IMR-90 (cell line): ENCODE measurements around the gene CMIP. TPM values are rescaled to one million over a fixed set of nuclear protein-coding genes. Genes with fewer than 3 reads are reported as not detected.

Source experiments
- ATAC-seq: fragments of 200-7000 bp; cut with Tn5 transposase; 2 replicates; pipeline ENCODE4 v1.9.1; 2020; ENCODE audit warnings: low read depth, mild to moderate bottlenecking, moderate library complexity
- BruUV-seq: library from RNA; stranded (reverse); fragments of 400-500 nt; replicated peaks from 2 replicates; lab custom pipeline; 2021; lab: Mats Ljungman, UMichigan
- CTCF ChIA-PET: fragments of 300-600 bp; formaldehyde crosslinking; extraction: SDS; loops from one replicate; lab custom pipeline; 2021; ENCODE audit warnings: antibody characterized with exemption; lab: Yijun Ruan, JAX
- POLR2A ChIA-PET: fragments of 300-600 bp; sonication (Branson Sonifier 250); formaldehyde crosslinking; loops from one replicate; lab custom pipeline; 2022; ENCODE audit warnings: antibody characterized with exemption; ENCODE audit not compliant: unreplicated experiment; lab: Charles Lee
- DNase-seq: peaks from one replicate; pipeline ENCODE4 v3.0.0; 2013
- H2AFZ ChIP-seq: replicated peaks from 2 replicates; pipeline ENCODE3; 2013; ENCODE audit warnings: low read length, mild to moderate bottlenecking; ENCODE audit not compliant: poor library complexity
- H2AK5ac ChIP-seq: 2 replicates; pipeline ENCODE4 v1.6.1; 2013; ENCODE audit warnings: low read depth, low read length, inconsistent platforms
- H2AK9ac ChIP-seq: replicated peaks from 2 replicates; pipeline ENCODE3; 2013; ENCODE audit warnings: mild to moderate bottlenecking, low read depth, low read length, moderate library complexity; ENCODE audit not compliant: poor library complexity
- H2BK120ac ChIP-seq: 2 replicates; pipeline ENCODE4 v1.6.1; 2013; ENCODE audit warnings: low read depth, low read length, inconsistent platforms
- H2BK15ac ChIP-seq: 3 replicates; pipeline ENCODE4 v1.6.1; 2013; ENCODE audit warnings: low read depth, low read length, inconsistent platforms
- H2BK20ac ChIP-seq: 2 replicates; pipeline ENCODE4 v1.6.1; 2013; ENCODE audit warnings: low read depth, mild to moderate bottlenecking, inconsistent platforms, low read length, moderate library complexity
- H2BK5ac ChIP-seq: 2 replicates; pipeline ENCODE4 v1.6.1; 2013; ENCODE audit warnings: mild to moderate bottlenecking, low read depth, low read length, inconsistent platforms; ENCODE audit not compliant: poor library complexity, severe bottlenecking
- H3K14ac ChIP-seq: replicated peaks from 2 replicates; pipeline ENCODE4 v1.6.1; 2013; ENCODE audit warnings: low read depth, low read length, inconsistent platforms
- H3K18ac ChIP-seq: 2 replicates; pipeline ENCODE4 v1.6.1; 2013; ENCODE audit warnings: low read depth, low read length, control low read depth
- H3K23ac ChIP-seq: 2 replicates; pipeline ENCODE4 v1.6.1; 2013; ENCODE audit warnings: low read depth, low read length, inconsistent platforms
- H3K27ac ChIP-seq: 2 replicates; pipeline ENCODE4 v1.5.1; 2013; ENCODE audit warnings: mild to moderate bottlenecking, control low read depth, low read length; ENCODE audit not compliant: insufficient read depth
- H3K27me3 ChIP-seq: 2 replicates; pipeline ENCODE4 v1.6.1; 2013; ENCODE audit warnings: low read length; ENCODE audit not compliant: control insufficient read depth, insufficient read depth
- H3K36me3 ChIP-seq: 2 replicates; pipeline ENCODE4 v1.6.1; 2013; ENCODE audit warnings: low read length, mixed read lengths; ENCODE audit not compliant: control insufficient read depth, insufficient read depth
- H3K4ac ChIP-seq: 2 replicates; pipeline ENCODE4 v1.6.1; 2013; ENCODE audit warnings: low read depth, low read length, inconsistent platforms
- H3K4me1 ChIP-seq: 2 replicates; pipeline ENCODE4 v1.6.1; 2013; ENCODE audit warnings: low read length, mixed read lengths; ENCODE audit not compliant: control insufficient read depth, insufficient read depth
- H3K4me2 ChIP-seq: 2 replicates; pipeline ENCODE4 v1.6.1; 2013; ENCODE audit warnings: low read depth, mild to moderate bottlenecking, control low read depth, low read length, moderate library complexity
- H3K4me3 ChIP-seq: 2 replicates; pipeline ENCODE4 v1.5.1; 2013; ENCODE audit warnings: low read depth, mild to moderate bottlenecking, control low read depth, low read length, moderate library complexity; ENCODE audit not compliant: insufficient read depth
- H3K56ac ChIP-seq: 2 replicates; pipeline ENCODE4 v1.6.1; 2013; ENCODE audit warnings: low read length, inconsistent platforms; ENCODE audit not compliant: insufficient read depth; ENCODE audit errors: extremely low read depth
- H3K79me1 ChIP-seq, 2 experiments: 2 replicates each; pipeline ENCODE4 v1.6.1; 2013; ENCODE audit warnings: low read length in 2 of 2, inconsistent platforms in 1 of 2, low read depth in 1 of 2
- H3K9ac ChIP-seq: 2 replicates; pipeline ENCODE4 v1.6.1; 2013; ENCODE audit warnings: low read depth, low read length, control low read depth
- H3K9me1 ChIP-seq: 2 replicates; pipeline ENCODE4 v1.6.1; 2013; ENCODE audit warnings: low read length, inconsistent platforms; ENCODE audit not compliant: insufficient read depth
- H3K9me3 ChIP-seq: 2 replicates; pipeline ENCODE4 v1.6.1; 2013; ENCODE audit warnings: low read length; ENCODE audit not compliant: control insufficient read depth, insufficient read depth
- H4K20me1 ChIP-seq: 2 replicates; pipeline ENCODE4 v1.6.1; 2013; ENCODE audit warnings: low read length, inconsistent platforms; ENCODE audit not compliant: insufficient read depth
- H4K5ac ChIP-seq: 2 replicates; pipeline ENCODE4 v1.6.1; 2013; ENCODE audit warnings: mild to moderate bottlenecking, low read depth, low read length, control low read depth
- H4K8ac ChIP-seq, 2 experiments: 2 replicates each; pipeline ENCODE4 v1.6.1; 2013; ENCODE audit warnings: low read depth in 2 of 2, low read length in 2 of 2, control low read depth in 1 of 2, inconsistent platforms in 1 of 2
- H4K91ac ChIP-seq: 2 replicates; pipeline ENCODE4 v1.6.1; 2013; ENCODE audit warnings: low read depth, low read length, inconsistent platforms; ENCODE audit not compliant: insufficient read depth
- CEBPB ChIP-seq: IDR thresholded peaks from 2 replicates; pipeline ENCODE4 v1.6.1; 2012; ENCODE audit warnings: low read depth, low read length, improper control_type of control experiment
- CHD1 ChIP-seq: IDR thresholded peaks from 2 replicates; pipeline ENCODE4 v1.6.1; 2012; ENCODE audit warnings: low read depth, low read length, improper control_type of control experiment
- FOS ChIP-seq: fragments of 150-350 bp; IDR thresholded peaks from 2 replicates; pipeline ENCODE4 v1.6.1; 2016; ENCODE audit warnings: low read depth, low read length
- MAFK ChIP-seq: IDR thresholded peaks from 2 replicates; pipeline ENCODE4 v1.6.1; 2012; ENCODE audit warnings: low read depth, low read length, improper control_type of control experiment
- RCOR1 ChIP-seq: IDR thresholded peaks from 2 replicates; pipeline ENCODE4 v1.6.1; 2012; ENCODE audit warnings: mild to moderate bottlenecking, low read length, improper control_type of control experiment; ENCODE audit not compliant: insufficient replicate concordance
- SMC3 ChIP-seq: fragments of 150-350 bp; IDR thresholded peaks from 2 replicates; pipeline ENCODE4 v1.6.1; 2016; ENCODE audit warnings: low read depth, mild to moderate bottlenecking, antibody characterized with exemption, low read length, moderate library complexity
- WGBS, 2 experiments: methylation state at CpG; one replicate each; pipeline versions ENCODE4 v1.1.5 to v1.1.7; 2013; ENCODE audit warnings: missing lambda C conversion rate in 2 of 2; ENCODE audit not compliant: insufficient read length in 1 of 2; ENCODE audit errors: extremely low coverage in 2 of 2; 5-methylcytosine and 5-hydroxymethylcytosine counted together
- dilution Hi-C: fragments of 300-500 bp; cut with HindIII; formaldehyde crosslinking; loops from one replicate; pipeline ENCODE4 v1.14.3; 2018; ENCODE audit warnings: low sequenced_read_pairs; ENCODE audit not compliant: unreplicated experiment
- in situ Hi-C: fragments of 300-500 bp; cut with MboI; formaldehyde crosslinking; loops from 3 replicates; pipeline ENCODE4 v1.14.3; 2019; ENCODE audit warnings: low sequenced_read_pairs, inconsistent platforms, mixed read lengths
- intact Hi-C: fragments of 100-400 bp; cut with micrococcal nuclease; formaldehyde crosslinking; loops from 2 replicates; pipeline ENCODE4 v1.10.0; 2022
- polyA plus RNA-seq, 3 experiments: library from polyadenylated mRNA; depleted of rRNA; stranded (reverse); fragments of >200 nt; gene quantifications; 2 replicates each; pipeline ENCODE4 v1.2.3, GENCODE V29; 2012; ENCODE audit warnings: low replicate concordance in 1 of 3
- total RNA-seq: library from RNA; depleted of rRNA; stranded (reverse); fragments of >200 nt; gene quantifications from 2 replicates; pipeline ENCODE4 v1.2.3, GENCODE V29; 2012

CMIP gene
- total and polyA plus RNA-seq, 2 of the 4 experiments (the other 2 are of a cell fraction), result 3.2 to 11.6 TPM

GRCh38 chr16:81673432-81673831, 228.8 kb downstream of the CMIP start:
- Histone ChIP-seq H3K18ac (no peak overlapping the region), H3K23ac (no peak overlapping the region), H3K9me3 (no peaks in the 10 kb centered on the region), H3K9ac (no peak overlapping the region), H3K27ac (no peak overlapping the region), H2BK20ac (no peak overlapping the region), H4K5ac (no peak overlapping the region), H2AFZ (no peak overlapping the region), H2AK5ac (no peak overlapping the region), H2BK120ac (no peak overlapping the region), H3K9me1 (no peaks in the 10 kb centered on the region; the same call in 1 of the 2 replicates), H3K36me3 (peaks cover 31% of the 10 kb centered on the region), H3K14ac (no peak overlapping the region), H3K4ac (no peak overlapping the region), H3K56ac (no peak overlapping the region), H2AK9ac (no peak overlapping the region), H4K20me1 (peaks cover 13% of the 10 kb centered on the region; the same call in 1 of the 2 replicates), H3K27me3 (no peaks in the 10 kb centered on the region), H3K4me2 (no peak overlapping the region), H4K91ac (no peak overlapping the region), H2BK15ac (no peak overlapping the region), H3K4me1 (no peaks in the 10 kb centered on the region), H2BK5ac (no peak overlapping the region), H4K8ac (no peak overlapping the region), H3K79me1 (no peaks in the 10 kb centered on the region), H3K4me3 (no peak overlapping the region)
- intact Hi-C loops, result no loop called here
- ChIA-PET POLR2A (no interaction called here), CTCF (no interaction called here)
- in situ Hi-C loops, result no loop called here
- dilution Hi-C loops, result no loop called here
- TF ChIP-seq RCOR1 (no peak), FOS (no peak), CHD1 (no peak), SMC3 (no peak), MAFK (no peak), CEBPB (no peak)
- DNase-seq (no peak), ATAC-seq (no peak)
- WGBS, 2 experiments, result no CpG with 5 or more reads among the region's 7 CpGs
- BruUV-seq, result no TSS peak
